NCI-H1417 (cell line): ENCODE results near the gene ZNF664.

Source experiments
- DNase-seq, 3 experiments: peaks; one replicate each; lab custom pipeline; 2025; lab: John Stamatoyannopoulos, UW

ZNF664 gene

DNA sequence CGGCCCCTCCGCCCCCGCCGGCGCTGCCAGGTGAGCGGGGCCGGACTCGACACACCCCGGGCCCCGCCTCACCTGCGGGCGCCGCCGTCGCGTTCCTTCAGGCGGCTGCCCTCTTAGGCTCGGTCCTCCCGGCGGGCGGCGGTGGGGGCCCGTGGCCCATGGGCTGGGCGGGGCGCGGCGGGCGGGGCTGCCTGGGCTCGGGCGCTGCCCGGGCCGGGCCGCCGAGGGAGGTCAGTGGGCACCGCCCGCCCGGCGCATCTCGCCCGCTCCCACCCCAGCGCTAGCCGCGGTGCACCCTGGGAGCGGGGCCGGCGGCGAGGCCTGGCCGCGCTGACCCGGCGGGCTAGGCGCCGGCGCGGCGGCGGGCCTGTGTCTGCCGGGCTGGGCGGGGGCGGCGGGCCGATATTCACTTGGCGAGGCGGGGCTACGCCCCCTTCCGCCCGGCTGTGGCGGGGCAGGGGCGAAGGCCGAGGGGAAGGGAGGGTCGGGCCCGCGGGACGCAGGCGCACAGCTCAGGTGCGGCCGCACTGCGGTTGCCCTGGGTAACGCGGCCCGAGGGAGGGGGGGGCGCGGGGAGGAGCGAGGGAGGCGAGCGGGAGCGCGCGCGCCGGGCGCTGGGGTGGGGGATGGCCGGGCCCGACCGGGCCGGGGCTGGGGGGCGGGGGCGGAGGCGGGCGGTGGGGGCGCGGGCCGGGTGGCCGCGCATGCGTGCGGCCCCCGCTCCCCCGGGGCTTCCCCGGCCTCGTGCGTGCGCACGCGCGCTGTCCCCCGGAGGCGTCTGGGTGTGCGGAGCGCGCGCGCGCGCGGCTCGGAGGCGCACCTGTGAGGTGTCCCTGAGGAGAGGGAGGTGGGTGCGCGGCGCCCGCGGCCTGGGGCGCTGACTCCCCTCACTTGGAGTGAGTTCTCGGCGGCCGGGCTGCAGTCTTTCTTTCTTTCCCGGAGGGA lies at the start of gene ZNF664, which contains the start of gene CCDC92:
Gene ZNF664 (plus strand): TSS at position 759 of the 945 bp plus-strand sequence. CDS start 38,930 bp downstream, outside the sequence.
Gene CCDC92 (minus strand): TSS at position 375 of the 945 bp plus-strand sequence. CDS start 28,526 bp downstream, outside the sequence.
- peak; percentile 99 to 100 (median 99) for DNase-seq

DNA sequence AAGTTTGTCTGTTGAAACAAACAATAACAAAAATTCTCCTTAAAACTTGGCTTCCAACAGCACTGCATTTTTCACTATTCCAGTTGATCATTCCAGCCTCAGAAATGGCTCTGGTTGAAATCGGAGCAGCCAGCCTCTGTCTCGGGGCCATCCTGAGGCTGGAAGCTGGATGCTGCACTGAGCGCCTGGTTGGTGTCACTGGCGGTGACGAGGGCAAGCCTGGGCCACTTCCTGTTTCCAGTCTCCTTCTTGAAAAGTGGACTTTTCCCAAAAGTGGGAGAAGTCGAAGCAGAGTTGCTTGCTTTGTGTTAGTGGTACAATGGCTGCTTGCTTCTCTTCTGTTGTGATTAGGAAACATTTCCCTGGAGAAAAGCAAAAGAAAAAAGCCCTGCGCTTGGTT lies 49.1 kb upstream of the ZNF664 start:
- DNase-seq: no peak

DNA sequence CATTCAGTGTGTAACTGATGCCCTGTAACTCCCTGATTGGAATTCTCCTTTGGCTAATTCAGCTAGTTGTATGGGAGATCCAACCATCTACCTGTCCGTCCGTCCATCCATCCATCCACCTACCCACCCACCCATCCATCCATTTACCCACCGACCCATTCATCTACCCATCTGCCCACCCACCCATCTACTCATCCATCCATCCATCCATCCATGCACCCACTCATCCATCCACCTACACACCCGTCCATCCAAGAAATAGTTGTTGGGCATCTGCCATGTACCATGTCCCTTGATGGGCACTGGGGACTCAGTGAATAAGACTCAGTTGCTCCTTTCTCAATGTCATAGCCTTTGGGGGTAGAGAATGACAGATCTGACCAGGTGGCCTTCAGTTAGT lies 48.5 kb upstream of the ZNF664 start:
- no peak for DNase-seq

DNA sequence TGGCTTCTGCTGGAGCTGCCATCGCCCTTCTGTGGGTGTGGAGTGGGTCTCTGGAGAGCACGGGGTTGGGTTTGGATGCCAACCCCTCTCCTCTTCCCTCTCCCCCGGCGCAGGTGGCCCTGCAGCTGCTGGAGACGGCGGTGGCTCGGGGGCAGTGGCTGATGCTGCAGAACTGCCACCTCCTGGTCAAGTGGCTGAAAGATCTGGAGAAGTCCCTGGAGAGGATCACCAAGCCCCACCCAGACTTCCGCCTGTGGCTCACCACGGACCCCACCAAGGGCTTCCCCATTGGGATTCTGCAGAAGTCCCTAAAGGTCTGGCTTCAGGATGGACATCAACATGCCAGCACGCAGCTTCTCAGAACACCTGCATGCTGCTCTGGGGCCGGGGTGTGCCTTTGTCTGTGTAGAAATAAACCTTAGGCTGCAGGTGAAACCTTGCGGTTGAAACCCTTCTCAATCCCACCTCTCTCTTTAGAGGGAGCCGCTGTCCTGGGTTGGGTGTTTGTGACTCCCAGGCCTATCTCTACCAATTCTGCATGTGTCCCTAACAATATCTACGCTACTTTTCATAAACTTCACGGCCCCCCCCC lies 44.6 kb upstream of the ZNF664 start:
- peak; percentile 37 to 73 (median 58) for DNase-seq

DNA sequence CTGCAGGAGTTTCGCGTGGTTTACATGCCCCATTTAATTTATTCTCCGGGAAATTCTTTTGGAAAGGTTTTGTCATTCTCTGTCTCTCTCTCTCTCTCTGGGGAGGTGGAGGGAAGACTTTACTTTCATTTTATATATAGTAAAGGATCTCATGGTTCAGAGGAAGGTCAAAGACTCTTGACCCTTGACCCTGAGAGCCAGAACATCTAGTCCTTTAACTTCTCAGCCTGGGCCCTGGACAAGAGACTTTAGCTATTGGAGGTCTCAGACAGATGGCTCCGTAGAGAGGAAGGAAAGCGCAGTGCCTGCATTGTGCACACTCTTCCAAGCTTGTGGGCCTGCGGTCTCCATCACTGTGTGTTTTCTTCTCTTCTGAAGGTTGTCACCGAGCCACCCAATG lies 44.1 kb upstream of the ZNF664 start:
- no peak for DNase-seq

DNA sequence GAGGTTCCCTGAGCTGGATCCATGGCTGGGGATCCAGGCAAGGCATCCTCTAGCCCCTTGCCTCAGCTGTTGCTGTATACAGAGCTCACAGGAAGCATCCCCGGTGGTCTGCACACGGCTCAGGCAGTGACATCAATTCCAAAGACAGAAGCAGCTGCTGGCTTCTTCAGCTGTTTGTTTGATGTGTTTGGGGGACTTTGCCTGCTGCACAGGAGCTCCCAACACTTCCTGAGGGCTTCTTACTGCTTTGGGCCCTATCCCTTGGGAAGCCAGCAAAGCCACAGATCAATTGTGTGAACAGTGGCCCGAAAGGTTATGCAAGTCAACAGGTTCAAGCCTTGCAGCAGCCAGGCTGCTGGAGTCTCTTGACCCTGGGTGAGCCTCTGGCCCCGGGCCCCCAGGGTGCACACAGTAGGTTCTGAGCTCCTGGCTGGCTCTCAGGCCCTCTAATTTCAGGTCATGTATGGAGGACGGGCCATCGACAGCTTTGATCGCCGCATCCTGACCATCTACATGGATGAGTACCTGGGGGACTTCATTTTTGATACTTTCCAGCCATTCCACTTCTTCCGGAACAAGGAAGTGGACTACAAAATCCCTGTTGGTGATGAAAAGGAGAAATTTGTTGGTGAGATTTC lies 43.0 kb upstream of the ZNF664 start:
- DNase-seq: no peak

DNA sequence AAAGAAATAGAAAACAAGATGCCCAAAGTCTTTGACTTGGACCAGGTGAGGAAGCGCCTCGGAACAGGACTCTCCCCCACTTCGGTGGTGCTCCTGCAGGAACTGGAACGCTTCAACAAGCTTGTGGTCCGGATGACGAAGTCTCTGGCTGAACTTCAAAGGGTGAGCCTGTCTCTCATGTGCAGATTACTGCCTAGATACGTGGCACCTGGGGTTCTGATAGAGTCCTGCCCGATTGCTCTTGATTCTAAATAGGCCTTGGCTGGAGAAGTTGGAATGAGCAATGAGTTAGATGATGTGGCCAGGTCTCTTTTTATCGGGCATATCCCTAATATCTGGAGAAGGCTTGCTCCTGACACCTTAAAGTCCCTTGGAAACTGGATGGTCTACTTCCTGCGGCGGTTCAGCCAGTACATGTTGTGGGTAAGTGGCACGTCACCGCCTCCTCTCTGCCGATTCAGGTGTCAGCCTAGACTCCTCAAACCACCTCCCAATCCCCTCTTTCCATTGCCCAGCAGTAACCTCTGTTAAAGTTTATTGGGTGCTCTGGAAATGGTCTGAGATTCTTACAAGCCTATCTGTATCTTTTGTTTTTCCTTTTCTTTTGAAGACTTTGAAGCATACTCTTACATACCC lies 41.2 kb upstream of the ZNF664 start:
- DNase-seq: no peak

DNA sequence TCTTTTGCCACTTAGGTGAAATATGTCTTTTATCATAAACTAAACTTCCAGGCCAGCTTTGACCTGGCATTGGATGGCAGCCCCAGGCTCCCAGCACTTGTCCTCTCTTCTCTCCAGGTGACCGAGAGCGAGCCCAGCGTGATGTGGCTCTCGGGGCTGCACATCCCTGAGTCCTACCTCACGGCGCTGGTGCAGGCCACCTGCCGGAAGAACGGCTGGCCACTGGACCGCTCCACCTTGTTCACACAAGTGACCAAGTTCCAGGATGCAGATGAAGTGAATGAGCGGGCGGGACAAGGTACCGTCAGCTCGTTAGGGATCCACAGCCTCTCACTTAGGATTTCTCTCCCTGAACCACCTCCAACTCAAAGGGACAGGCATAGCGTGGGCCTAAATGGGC lies 39.8 kb upstream of the ZNF664 start:
- no peak for DNase-seq

DNA sequence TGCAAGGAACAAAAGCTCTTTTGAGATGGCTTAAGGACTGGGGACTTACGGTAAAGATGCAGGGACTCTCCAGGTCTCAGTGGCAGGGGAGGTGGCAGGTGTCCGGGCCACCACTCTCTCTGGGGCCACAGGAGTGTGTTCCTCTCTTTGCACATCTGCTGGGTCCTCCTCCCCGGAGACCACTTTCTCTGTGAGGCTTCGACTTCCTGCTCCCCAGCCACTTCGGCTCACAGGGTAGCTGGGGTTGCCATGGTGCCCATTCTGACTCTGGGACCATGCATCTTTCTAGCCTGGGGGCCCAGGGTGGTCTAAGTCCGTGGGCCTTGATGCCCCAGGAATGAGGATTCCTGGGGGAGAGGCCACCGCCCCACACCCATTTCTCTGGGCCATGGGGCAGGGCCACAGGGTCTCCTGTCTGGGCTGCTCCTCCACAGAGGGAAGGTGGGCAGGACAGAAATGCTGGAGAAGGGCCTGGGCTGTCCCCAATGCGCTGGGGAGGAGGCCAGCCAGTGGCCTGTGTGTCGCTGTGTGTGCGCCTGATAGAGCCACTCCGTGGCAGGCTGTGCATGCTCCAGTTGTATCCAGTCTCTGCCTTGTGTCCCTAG lies 38.9 kb upstream of the ZNF664 start:
- DNase-seq: no peak

DNA sequence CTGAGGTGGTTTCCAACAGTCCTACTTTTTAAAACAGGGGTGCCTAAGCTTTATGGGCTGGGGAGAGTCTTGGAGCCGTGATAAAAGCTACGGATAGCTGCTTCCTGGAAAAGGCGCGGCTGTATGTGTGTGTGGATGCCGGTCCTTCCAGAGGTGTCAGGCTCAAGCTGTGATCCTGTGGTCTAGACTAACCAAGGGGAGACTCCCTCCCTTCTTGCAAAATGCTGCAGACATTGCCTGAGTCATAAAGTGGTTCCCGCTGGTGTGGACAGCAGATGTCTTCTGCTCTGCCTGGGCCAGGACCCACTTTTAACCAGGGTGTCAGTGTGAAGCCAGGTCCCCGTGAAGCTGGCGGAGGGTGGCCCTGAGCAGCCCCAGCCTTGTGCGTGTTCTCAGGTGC lies 38.2 kb upstream of the ZNF664 start:
- no peak for DNase-seq

DNA sequence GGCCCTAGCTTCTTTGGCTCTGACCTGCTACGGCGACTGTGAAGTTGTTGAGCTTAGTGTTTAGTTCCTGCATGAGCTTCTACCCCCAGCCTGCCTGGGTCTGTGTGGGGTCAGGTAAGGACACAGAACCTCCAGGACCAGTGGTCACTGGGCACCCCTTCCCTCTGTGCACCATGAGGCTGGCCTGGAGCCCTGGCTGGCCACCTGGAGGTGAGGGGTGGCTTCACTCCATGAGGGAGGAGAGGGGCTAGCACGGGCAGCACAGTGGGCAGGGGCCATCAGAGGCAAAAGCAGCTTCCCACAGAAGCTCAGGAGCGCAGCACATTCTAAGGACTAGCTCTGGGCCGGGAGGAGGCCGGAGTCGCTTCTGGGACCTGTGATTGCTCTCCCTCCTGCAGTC lies 37.1 kb upstream of the ZNF664 start:
- no peak for DNase-seq

DNA sequence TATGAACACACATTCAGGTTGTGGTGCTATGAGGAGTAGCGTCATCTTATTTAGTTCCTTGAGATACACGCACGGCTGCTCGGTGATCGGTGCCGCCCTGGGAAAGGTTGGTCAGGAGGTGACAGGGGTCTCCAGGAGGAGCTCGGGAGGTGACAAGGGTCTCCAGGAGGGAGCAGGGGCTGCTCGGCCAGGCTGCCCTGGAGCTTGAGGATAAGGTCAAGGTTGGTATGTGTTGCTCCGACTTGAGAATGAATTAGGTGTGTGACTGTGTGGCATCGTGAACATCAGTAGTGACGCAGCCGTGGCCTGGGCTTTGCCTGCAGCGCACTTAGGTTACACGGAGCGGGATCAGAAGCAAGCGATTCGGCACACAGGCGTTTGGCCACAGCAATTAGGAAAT lies 36.5 kb upstream of the ZNF664 start:
- DNase-seq: no peak

DNA sequence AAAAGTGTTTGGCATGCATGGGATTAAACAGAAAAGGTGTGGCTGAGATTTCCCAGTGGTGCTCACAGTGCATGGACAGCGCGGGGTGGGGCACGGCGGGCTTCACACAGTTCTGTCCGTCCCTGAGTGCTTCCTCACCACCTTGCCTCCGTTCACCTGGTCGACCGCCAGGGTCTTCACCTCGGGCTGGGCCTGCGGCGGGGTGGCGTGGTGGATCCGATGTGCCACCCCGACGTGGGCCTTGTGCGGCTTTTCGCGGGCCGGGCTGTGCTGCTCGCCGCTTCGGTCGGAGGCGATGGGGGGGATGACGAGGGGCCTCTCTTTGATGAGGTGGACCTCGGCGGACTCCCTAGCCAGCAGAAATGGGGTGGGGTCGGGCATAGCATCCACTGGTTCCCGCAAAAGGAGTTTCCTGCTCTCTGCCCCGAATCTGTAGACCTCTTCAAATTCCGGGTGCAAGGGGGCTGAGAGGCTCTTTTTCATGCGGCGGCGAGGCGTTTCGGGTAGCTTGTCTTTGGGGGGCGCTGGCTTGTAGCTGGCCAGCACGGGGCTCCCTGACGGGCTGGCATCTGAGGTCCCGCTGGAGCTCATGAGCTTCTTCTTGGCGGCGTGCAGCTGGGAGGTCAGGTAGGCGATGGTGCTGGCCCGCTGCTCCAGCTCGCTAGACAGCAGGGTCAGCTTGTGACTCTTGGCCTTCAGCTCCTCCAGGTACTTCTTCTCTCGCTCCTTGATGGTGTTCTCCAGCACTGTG lies 35.9 kb upstream of the ZNF664 start:
- DNase-seq: no peak

DNA sequence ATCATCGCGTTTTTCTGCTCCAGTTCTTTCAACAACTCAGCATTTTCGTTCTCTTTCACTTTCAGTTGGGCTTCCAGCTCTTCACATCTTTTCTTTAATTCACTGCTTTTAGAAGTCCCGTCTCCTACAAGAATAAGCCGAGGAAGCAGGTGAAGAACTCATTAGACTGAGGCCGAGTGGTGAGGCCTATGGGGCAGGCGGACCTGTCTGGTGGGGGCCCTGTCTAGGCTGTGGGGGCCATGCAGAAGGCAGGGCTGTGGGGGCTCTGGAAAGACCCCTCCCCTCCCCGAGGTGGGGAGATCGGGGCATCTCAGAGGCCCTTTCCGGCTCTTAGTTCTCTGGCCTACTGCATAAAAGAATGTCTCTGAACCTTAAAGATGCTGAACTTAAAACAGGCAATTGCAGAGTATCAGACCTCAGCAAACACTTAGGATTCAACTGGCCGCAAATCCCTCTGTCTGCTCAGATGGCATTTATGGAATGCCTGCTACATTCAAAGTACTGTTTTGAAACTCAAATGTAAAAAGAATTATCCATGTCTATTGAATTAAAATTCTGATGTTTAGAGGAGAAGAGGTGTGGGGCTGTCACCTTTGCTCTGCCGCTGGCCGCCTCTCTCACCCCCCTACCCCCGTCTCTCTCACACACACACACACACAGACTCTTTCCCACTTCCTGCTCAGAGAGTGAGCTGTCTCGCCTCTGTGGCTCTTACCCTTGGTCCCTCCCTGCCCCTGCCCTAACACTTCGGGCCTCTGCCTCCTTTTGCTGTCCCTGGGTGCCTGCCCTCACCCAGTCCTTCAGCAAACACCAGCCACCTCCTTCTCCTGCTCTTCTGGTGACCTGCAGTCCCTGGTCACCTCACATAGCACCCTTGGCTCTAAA lies 35.1 kb upstream of the ZNF664 start:
- no peak for DNase-seq

DNA sequence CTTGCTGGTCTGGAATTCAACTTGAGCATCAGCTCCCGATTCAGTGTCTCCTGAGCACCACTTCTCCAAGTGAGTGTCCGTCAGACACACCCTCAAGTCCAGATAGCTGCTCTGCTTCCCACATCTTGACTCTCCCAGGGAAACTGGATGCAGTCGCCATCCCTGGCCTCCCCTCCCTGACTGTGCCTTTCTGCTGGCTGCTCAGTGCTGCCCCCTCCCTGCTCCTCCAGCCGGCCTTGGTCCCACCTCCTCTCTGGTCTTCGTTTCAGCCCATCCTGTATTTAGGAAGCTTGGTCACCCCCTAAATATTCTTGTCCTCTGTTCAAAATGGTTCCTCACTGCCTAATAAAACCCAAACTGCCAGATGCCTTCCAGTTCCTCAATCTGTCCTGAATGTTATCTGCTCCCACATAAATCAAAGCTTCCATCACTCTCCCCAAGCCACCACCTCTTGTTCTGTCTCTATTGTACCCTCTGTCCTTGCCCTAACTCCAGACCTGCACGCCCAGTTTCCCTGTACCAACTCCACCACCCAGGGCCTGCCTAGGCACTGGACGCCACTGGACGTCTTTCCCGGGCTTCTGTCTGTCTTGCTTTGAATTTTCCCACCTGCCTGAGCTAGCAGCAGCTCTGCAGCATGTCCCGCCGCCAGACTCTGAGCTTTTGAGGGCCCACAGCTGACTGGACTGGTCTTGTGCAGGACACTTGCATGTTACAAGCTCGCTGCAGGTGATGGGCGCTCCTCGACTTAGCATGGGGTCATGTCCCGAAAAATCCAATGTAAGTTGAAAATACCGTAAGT lies 34.1 kb upstream of the ZNF664 start:
- DNase-seq: no peak

DNA sequence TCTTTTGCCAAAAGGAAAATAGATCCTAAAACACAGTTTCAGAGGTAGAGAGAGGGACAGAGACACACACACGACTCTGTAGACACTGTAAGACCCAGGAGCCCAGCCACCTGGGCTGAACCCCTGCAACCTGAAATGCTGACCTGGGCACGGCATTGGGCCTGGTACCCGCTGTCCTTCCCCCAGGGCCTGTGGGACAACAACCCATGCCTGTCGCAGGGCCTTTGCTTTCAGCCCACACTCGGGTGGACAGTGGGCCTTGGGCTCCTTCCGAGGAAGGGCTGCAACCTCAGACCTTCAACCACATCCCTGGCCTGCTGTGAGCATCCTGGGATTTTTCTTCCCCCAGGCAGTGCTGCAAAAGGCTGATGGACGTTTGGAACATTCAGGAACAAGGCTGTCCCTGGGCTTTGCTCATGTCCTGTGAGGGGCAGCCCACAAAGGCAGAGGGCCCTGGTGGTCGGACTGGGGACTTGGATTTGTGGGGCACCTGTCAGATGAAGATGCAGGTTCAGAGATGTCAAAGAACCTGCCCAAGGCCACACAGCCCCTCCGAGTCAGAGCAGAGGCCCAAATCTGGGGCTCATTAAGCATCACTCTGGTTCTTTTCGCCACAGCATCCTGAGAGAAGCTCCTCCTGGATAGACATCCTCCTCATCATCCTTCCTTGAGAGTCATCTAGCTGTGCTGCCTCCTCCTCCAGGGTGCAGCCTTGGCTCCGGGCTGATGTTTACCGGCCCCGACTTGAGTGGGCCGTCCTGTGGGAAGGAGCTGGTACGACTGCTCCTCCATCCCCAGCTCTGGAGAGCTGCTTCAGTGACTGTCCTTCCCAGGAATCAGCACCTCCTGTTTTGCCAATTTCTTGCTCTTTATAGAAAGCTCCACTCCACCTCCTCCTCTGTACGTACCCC lies 33.0 kb upstream of the ZNF664 start:
- DNase-seq: no peak

DNA sequence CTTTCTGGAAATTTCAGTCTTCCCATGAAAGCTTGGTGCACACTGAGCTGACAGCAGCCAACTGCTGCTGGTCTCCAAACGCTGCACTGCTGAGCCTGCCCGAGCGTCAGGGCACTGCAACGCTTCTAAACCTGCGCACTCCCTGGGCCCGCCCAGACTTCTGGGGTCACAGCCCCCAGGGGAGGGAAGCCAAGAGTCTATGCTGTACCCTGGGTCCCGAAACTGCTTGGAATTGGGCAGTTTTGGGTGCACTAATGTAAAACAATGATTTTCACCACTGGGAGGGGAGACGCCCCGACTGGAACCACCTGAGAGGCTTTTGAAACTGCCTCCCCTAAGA lies 32.4 kb upstream of the ZNF664 start:
- no peak for DNase-seq

DNA sequence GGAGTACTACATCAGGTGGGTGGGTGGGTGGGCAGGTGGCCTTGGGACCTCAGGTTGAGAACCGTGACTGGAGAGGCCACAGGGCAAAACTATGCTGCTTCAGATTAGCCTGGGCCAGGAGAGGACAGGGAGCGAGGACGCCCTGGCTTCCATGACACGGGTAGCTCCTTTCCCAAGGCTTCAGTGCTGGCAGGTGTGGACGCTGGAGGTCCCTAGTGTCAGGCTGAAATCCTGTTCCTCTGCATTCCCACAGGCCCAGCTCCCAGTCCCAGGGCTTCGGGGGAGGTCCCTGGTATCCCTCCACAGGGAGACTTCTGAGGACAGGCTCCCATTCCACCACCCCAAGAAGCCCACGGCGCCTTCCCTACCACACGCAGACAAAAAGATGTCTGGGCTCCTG lies 32.0 kb upstream of the ZNF664 start:
- no peak for DNase-seq
